Effector memory CD4-positive, alpha-beta T cell (primary cell): ENCODE data around the gene ARL15.

Experiments
- DNase-seq, 3 donors: peaks; one replicate each; pipeline ENCODE4 v3.0.0-alpha.2; 2020
- H3K27ac ChIP-seq: 2 replicates; pipeline ENCODE4 v1.7.0; 2013; ENCODE audit warnings: mild to moderate bottlenecking, low read length, moderate library complexity; ENCODE audit not compliant: insufficient read depth, poor library complexity, severe bottlenecking
- H3K27me3 ChIP-seq: replicated peaks from 2 replicates; pipeline ENCODE4 v1.7.0; 2013; ENCODE audit warnings: mild to moderate bottlenecking, low read length; ENCODE audit not compliant: insufficient read depth, control insufficient read depth, poor library complexity, severe bottlenecking
- H3K36me3 ChIP-seq: 2 replicates; pipeline ENCODE4 v1.7.0; 2013; ENCODE audit warnings: mild to moderate bottlenecking, low read length, moderate library complexity; ENCODE audit not compliant: control insufficient read depth, insufficient read depth
- H3K4me1 ChIP-seq: 2 replicates; pipeline ENCODE4 v1.7.0; 2013; ENCODE audit warnings: low read length, mild to moderate bottlenecking; ENCODE audit not compliant: control insufficient read depth, insufficient read depth, poor library complexity, severe bottlenecking
- H3K4me3 ChIP-seq: 2 replicates; pipeline ENCODE4 v1.7.0; 2013; ENCODE audit warnings: low read length, low read depth, mild to moderate bottlenecking; ENCODE audit not compliant: insufficient read depth, poor library complexity, severe bottlenecking
- H3K9me3 ChIP-seq: 2 replicates; pipeline ENCODE4 v1.7.0; 2013; ENCODE audit warnings: mild to moderate bottlenecking, low read length, moderate library complexity; ENCODE audit not compliant: control insufficient read depth

ARL15 gene

DNA sequence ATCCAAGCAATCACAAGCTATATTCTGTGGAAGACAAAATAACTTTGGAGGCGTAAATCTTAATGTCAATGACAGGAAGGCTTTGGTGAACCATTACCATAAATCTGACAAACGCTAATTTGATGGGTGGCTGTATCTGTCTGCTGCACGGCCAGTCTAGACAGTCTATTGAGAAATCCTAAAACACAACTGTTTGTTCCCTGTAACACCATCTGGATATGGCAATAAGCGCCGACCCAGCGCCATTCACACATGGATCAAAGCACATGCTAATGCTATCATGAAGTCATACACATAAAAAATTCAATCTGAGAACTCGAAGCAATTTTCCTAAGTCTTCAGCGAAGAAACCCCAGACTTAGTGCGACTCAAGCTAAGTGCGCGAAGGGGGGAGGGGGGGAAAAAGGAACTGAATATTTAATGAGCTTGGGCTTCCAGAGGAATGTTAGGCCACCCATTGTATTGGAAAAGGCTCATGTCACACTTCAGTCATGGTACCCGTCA, 95.1 kb downstream of the ARL15 start:
- Histone ChIP-seq H3K36me3 (no peaks in the 10 kb centered on the region), H3K9me3 (no peaks in the 10 kb centered on the region), H3K4me1 (no peaks in the 10 kb centered on the region), H3K27me3 (no peaks in the 10 kb centered on the region), H3K27ac (no peak overlapping the region), H3K4me3 (no peak overlapping the region)
- no peak for DNase-seq

DNA sequence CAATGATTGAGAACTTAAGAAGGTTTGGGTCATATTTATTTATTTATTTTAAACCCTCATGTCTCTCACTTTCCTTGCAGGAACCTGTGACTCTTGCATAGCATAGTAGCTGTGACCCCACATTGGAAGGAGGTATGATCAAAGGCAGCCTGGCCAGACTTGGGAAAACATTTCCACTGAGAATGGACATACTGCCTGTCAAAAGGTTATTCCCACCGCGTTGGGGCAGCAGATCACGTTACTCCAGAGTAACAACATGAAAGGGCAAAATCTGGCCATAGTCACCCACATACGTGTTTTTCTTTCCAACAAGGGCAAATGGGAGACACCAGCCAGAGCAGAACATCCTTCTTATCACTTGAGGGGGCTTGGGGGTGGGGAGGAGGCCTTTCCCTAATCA, 95.7 kb downstream of the ARL15 start:
- Histone ChIP-seq H3K4me3 (no peak overlapping the region), H3K4me1 (no peaks in the 10 kb centered on the region), H3K27ac (no peak overlapping the region), H3K27me3 (no peaks in the 10 kb centered on the region), H3K36me3 (no peaks in the 10 kb centered on the region), H3K9me3 (no peaks in the 10 kb centered on the region)
- no peak for DNase-seq

DNA sequence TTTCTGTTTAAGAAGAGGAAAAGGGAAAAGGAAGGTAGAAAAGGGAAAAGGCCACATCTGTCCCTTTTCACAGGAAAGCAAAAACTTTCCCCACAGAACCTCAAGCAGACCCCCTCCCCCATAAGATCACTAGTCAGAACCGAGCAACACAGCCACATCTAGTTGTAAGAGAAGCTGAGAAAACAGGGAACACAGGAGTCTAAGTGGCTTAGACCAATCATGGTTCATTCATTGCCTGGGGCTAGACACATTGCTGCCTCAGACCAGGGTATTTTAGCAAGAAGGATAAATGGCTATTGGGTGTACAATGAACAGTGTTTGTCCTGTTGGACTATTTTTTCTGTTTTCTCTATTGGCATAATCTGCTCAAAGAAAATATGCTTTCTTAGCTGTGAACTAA, 98.0 kb downstream of the ARL15 start:
- Histone ChIP-seq H3K9me3 (no peaks in the 10 kb centered on the region), H3K36me3 (no peaks in the 10 kb centered on the region), H3K4me3 (no peak overlapping the region), H3K4me1 (no peaks in the 10 kb centered on the region), H3K27ac (no peak overlapping the region), H3K27me3 (no peaks in the 10 kb centered on the region)
- no peak for DNase-seq

DNA sequence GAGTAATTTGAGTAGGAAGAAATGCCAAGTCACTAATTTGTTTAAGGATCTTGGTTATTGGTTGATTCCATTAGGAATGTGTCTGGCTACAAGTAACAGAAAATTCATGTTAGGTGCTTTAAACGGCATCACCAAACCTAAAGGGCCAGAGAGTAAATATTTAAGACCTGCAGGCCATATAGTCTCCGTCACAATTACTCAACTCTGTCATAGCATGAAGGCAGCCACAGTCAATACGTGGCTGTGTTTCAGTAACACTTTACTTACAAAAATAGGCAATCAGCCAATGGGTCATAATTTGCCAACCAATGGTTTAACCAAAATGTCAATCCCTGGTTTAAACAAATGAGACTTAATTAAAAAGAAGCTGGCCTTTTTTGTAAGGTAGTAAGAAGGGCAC, 98.5 kb downstream of the ARL15 start:
- no peak for DNase-seq
- H3K9me3 ChIP-seq, result no peaks in the 10 kb centered on the region
- no peaks in the 10 kb centered on the region for H3K36me3 ChIP-seq
- H3K27me3 ChIP-seq, result no peaks in the 10 kb centered on the region
- H3K4me3 ChIP-seq, result no peak overlapping the region
- no peak overlapping the region for H3K27ac ChIP-seq
- no peaks in the 10 kb centered on the region for H3K4me1 ChIP-seq

DNA sequence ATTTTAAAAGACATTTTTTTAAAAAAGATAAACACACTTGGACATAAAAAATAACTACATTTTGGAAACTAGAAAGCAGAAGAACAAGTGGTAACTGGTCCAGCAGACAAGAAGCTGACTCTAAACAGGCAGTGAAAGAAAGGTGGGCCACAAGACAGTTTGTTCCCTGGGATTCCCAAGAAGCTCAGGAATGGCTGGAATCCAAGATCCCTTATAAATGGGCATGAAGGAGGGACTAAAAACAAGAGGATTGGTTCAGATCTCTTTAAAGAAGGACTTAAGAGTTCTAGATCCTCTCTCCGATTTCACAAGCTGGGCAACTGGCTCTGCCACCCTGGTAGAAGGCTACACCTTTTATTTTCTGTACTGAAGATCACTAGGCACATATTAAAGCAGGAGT, 102.8 kb downstream of the ARL15 start:
- no peaks in the 10 kb centered on the region for H3K9me3 ChIP-seq
- no peak overlapping the region for H3K27ac ChIP-seq
- no peaks in the 10 kb centered on the region for H3K36me3 ChIP-seq
- H3K4me1 ChIP-seq, result no peaks in the 10 kb centered on the region
- no peaks in the 10 kb centered on the region for H3K27me3 ChIP-seq
- no peak overlapping the region for H3K4me3 ChIP-seq
- DNase-seq, result no peak

DNA sequence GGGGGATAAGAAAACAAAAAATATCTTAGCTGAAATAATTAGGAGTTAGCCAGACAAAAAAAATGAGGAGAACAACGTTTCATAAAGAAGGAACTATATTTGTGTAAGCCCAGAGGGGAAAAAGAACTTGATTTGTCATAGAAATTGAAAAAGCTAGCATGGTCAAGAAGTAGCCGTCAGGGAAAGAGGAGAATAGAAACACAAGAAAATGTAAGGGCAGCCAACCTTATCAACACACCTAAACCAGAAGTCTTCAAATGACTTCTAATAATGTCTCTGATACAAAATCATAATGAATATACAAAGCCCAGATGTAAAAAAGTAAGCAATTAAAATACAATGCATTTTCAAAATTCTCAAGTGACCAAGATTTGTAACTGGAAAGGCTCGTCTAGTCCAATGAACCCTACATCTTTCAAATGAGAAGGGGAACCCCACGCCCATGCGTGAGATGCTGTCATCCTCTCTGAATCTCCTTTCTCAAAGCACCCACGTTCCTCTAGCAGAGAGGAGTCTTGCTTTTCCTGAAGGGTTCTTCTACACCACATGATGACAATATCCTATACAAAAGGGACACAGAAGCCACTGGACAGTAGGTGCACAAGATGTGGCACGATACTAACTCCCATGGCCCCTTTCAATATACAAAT, 103.7 kb downstream of the ARL15 start:
- Histone ChIP-seq H3K27me3 (no peaks in the 10 kb centered on the region), H3K27ac (no peak overlapping the region), H3K9me3 (no peaks in the 10 kb centered on the region), H3K4me1 (no peaks in the 10 kb centered on the region), H3K36me3 (no peaks in the 10 kb centered on the region), H3K4me3 (no peak overlapping the region)
- DNase-seq, result no peak

DNA sequence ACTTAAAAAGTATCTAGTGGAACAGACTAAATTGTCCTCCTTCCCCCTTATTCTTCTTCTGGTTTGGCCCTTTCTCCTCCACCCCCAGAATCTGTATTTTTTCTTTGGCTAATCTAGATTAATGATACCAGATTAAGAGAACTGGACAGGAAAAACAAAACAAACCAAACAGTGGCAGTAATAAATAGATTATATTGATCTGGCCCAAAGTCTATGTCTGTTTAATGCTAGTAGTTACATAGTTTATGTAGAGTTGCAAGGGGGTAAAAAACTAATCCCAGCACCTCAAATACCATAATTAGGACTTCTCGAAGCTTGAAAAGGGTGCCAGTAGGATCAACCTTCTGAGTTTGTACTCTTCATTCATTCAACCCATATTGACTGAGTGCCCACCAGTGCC, 104.5 kb downstream of the ARL15 start:
- Histone ChIP-seq H3K36me3 (no peaks in the 10 kb centered on the region), H3K27me3 (no peaks in the 10 kb centered on the region), H3K4me3 (no peak overlapping the region), H3K9me3 (no peaks in the 10 kb centered on the region), H3K27ac (no peak overlapping the region), H3K4me1 (no peaks in the 10 kb centered on the region)
- no peak for DNase-seq

DNA sequence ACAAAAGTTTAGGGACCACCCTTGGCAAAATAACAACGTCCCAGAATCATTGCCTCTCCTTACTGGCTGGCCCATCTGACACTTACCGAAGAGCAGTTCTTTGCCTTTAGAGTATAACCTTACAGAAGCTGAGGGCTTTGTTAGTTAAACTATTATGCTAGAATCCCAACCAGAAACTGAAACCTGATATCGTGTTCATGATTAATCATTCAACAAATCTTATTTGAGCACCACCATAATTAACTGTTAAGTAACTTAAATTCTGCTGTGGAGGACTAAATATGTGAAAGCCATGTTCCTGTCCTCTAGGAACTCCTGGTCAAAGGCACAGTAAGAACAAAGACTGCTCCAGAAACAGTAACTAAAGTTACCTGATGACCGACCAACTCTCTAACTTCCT, 104.9 kb downstream of the ARL15 start:
- Histone ChIP-seq H3K36me3 (no peaks in the 10 kb centered on the region), H3K9me3 (no peaks in the 10 kb centered on the region), H3K4me3 (no peak overlapping the region), H3K27me3 (no peaks in the 10 kb centered on the region), H3K4me1 (no peaks in the 10 kb centered on the region), H3K27ac (no peak overlapping the region)
- DNase-seq, result no peak

DNA sequence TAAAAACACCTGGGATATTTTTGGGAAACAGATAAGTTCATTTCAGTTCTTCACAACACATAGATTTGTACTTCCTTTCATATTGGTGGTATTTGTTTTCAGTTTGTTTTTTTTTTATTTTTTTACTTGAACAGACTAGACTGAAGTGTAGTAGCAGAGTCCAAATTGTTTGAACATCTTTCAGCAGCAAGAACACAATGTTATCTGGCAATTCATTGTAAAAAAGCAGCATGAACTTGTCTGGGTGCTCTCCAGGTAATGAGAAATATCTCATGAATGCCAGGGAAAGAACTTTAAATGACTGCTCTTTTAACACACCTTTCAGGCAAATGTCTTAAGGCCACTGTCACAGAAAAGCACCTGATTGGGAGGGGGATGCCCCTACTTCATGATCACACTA, 113.4 kb downstream of the ARL15 start:
- H3K4me3 ChIP-seq, result no peak overlapping the region
- no peak for DNase-seq
- H3K27me3 ChIP-seq, result no peaks in the 10 kb centered on the region
- H3K4me1 ChIP-seq, result no peaks in the 10 kb centered on the region
- no peaks in the 10 kb centered on the region for H3K36me3 ChIP-seq
- H3K27ac ChIP-seq, result no peak overlapping the region
- H3K9me3 ChIP-seq, result no peaks in the 10 kb centered on the region

DNA sequence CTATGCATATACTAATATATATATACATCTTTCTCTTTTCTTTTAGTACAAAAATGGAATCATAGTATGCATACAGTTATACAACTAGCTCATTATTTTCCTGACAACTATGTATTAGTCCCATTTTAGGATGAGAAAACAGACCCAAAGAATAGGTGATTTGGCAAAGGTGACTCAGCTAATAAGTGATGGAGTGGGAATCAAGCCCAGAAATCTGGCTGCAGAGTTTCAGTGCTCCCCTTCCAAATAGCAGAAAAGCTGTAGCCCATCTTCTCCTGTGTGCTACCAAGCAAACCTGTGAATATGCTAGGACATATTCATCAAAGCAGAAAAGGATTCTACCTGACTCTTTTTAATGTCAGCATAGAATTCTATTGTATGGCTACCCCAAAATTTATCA, 114.7 kb downstream of the ARL15 start:
- no peaks in the 10 kb centered on the region for H3K9me3 ChIP-seq
- no peaks in the 10 kb centered on the region for H3K27me3 ChIP-seq
- no peak overlapping the region for H3K27ac ChIP-seq
- no peak overlapping the region for H3K4me3 ChIP-seq
- DNase-seq, result no peak
- H3K4me1 ChIP-seq, result no peaks in the 10 kb centered on the region
- H3K36me3 ChIP-seq, result no peaks in the 10 kb centered on the region
